T-helper 2 cell (primary cell): ENCODE results near the gene NFAM1.

Source experiments
- DNase-seq, 5 experiments: peaks; one replicate each; pipeline versions ENCODE4 v3.0.0 to v3.0.0-alpha.2; 2012 to 2022
- total RNA-seq, 2 donors: gene quantifications; one replicate each; lab custom pipeline; 2026; lab: John Stamatoyannopoulos, UW

The NFAM1 gene, protein sequence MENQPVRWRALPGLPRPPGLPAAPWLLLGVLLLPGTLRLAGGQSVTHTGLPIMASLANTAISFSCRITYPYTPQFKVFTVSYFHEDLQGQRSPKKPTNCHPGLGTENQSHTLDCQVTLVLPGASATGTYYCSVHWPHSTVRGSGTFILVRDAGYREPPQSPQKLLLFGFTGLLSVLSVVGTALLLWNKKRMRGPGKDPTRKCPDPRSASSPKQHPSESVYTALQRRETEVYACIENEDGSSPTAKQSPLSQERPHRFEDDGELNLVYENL
- 0.07 to 0.62 reads per million in 2 donors for total RNA-seq

DNA sequence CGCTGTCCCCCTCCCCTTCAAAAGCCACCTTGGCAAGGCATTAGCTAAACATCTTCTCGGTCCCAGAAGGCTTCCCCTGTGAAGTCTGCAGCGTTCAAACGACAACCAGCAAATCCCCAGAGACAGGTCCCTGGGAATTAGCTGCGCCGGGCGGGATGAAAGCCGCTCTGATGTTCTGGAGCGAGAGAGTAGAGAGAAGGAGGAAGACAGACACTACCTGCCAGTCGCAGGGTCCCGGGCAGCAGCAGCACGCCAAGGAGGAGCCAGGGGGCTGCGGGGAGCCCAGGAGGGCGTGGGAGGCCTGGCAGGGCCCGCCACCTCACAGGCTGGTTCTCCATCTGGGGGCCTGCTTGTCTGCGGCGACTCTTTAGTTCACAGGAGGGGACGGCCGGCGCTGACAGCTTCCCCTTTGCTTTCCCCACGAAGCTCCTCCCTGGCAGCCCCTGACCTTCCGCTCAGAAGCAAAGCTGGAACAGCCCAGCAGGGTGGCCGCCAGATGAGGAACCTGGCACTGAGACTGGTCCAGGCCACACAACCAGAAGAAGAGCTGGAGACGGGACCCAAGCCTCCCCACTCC, at the start of gene NFAM1:
TSS of gene NFAM1 (minus strand) at position 384 of the 577 bp plus-strand sequence. CDS start at position 338, 46 bp downstream.
- no peak for DNase-seq

DNA sequence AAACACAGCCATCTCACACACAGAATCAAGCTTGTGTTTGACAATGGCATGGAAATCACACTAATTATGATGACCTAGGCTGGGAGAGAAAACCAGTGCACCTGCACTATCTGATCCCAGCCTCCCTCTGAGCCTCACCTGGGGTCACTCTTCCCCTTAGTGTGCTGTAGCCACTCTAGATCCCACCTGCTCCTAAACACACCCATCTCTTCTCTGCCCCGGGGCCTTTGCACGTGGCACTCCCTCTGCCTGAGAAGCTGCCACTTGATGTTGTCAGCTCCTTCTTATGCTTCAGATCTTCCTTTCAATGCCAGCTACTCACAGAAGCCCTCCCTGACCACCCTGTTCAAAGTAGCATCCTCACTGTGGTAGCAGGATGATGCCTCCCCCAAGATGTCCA, 42.9 kb upstream of the NFAM1 start:
- no peak for DNase-seq

DNA sequence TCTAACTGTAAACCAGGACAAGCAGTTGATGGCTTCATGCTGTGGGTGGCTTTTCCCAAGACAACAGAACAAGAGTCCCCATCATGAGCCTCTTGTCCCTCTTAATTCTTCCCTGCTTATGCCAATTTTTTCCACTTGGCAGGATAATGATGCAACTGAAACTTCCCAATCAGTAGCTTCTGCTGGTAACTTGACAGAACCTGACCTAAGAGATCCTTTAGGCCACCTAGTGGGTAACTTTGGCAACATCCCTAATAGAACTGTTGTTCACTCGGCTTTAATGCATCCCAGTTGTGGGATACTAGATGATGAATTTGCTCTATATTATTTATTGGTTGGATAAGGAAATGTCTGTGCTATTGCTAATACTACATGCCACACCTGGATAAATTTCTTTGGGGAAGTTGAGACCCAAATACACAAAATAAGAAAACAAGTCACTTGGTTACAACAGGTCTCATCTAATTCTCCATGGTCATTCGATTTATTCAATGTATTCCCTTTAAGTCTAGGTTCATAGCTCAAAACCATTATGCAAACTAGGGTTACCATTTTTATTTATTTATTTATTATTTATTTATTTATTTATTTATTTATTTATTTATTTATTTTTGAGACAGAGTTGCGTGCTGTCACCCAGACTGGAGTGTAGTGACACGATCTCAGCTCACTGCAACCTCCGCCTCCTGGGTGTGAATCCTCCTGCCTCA, 41.4 kb upstream of the NFAM1 start:
- DNase-seq, result peak in 1 of 5 experiments; percentile 37

DNA sequence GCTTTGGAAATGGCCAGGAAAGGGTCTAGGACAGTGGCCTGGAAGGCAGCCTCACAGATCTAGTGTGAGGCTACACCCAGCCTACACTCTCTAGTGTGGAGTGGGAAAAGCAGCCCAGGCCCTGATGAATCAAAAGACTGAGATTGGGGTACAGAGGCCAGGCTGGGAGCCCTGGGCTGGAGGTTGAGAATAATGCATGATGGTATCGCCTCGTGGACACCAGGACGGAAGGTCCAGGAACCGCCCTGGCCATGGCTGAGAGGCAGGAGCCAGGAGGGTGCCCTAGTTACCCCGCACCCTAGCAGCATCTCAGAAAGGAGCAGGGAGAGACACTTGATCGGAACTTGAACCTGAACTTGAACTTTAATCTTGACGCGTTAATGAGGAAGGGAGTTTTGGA, 40.5 kb upstream of the NFAM1 start:
- DNase-seq, result no peak

DNA sequence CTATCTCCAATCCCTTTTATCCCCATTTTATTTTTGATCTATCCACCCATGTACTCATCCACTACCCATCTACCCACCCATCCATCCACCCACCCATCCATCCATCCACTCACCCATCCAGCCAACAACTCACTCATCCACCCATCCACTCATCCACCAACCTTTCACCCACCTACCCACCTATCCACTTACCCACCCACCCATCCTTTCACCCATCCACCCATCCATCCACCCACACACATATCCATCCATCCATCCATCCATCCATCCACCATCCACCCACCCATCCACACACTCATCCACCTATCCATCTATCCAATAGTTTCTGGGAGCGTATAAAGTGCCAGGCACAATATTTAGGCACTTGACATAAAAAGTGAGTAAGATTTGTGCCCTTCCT, 39.2 kb upstream of the NFAM1 start:
- no peak for DNase-seq

DNA sequence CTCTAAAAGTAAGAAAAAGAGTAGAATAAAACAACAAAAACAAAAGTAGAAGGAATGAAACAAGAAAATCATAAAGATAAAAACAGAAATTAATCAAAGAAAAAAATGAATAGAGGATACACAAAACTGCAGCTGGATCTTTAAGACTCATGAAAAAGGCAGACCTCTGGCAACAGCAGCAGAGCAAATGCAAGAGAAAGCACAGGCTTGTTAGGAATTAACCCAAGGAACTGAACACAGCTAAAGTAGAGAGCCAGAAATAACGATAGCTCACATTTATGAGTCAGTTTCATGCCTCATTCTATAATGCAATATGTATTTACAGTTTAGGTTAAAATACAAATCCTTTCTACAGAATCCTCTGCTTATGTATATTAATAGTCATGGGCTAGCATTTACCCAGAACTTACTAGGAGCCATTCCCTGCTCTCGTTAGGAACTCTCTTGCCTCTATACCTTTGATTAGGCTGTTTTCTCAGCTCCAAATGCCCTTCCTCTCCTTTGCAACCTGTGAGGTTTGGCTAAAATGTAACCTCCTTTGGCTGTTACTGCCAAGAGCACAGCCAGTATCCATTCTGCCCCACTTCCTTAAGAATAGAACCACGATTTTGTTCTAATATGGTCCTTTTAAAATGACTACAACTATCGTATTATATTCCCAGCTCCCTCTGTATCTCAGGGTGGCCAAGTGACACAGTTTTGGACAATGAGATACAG, 38.3 kb upstream of the NFAM1 start:
- no peak for DNase-seq

DNA sequence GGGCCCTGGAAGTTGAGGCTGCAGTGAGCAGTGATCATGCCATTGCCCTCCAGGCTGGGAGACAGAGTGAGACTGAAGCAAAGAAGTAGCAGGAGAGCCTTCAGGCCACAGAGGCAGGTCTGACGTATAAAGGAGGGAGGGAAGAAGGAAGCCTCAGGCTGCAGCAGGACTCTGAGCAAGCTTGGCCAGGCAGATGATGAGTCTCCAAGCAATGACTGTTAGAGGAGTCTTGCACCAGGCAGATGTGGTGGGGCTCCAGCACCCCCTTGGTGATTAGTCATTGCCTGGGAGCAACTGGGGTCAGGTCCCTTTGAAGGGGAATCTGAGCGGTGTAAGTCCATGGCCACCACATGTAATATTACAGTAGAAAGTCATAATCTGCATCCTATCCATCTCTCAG, 36.6 kb upstream of the NFAM1 start:
- DNase-seq, result no peak

DNA sequence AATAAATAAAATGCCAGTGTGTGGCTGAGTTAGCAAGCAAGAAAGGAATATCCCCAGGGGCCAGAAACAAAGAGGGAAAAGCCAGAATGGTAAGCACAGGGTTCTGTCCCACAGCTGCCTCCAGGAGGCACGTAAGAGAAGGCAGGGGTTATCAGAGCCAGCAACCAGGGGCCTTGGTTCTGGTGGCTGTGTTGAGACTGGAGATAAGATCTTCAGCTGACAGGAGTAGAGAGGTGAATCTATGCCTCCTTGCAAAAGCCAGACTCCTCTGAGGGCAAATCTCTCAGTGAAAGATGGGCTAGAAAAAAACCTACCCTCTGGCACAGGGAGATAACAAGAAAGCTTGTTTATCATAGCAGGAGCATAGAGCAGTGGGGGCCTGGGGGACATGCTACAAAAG, 29.8 kb upstream of the NFAM1 start:
- peak in 1 of 5 experiments; percentile 30 for DNase-seq

DNA sequence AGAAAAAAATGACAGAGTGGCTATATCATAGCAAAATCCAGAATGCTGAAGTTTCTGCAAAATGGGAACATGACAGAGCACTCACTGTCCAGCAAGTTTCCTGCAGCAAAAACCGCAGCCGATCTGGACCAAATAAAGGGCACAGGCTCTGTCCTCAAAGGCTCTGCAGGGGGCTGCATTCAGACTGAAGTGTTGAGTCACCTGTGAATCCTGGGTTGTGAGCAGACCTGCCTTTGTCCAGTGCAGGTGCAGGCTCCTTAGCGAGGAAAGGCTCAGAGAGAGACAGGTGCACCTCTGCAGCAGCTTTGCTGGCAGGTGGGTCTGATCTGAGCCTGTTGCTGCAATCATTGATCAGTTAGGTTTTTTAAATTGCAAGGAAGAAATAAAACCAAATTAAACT, 29.3 kb upstream of the NFAM1 start:
- no peak for DNase-seq

DNA sequence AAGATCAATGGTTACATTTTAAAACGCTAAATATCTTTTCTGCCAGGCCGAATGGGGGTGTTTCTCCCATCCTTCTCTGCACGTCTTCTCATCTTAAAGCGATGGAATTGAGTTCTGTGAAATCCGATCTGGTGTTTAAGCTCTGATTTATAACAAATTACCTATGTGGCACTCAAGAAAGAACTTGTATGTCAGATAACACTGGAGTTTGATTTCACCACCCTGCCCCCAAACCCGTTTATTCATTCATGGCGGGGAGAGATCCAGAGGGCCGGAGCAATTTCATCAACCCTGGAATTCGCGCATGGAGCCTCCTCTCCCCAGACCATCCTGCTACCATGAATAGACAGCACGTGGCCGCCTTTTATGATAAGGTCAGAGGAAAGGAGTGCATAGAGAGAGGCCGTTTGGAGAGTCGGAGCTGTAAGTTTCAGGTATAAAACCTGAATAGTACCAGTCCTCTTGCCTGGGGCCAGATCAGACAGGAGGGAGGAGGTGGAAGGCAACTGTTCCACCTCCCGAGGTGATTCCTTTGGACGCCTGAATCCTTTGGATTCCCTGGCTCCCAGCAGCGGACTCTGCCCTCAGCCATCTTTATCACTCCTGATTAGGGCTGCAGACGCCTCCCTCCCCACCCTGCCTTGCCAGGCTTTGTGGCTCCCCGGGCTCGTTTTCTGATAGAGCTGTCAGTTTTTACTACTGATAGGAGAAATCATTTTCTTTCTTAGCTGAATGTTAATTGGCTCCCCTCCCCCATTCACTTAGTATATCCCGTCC, 27.3 kb upstream of the NFAM1 start:
- no peak for DNase-seq

DNA sequence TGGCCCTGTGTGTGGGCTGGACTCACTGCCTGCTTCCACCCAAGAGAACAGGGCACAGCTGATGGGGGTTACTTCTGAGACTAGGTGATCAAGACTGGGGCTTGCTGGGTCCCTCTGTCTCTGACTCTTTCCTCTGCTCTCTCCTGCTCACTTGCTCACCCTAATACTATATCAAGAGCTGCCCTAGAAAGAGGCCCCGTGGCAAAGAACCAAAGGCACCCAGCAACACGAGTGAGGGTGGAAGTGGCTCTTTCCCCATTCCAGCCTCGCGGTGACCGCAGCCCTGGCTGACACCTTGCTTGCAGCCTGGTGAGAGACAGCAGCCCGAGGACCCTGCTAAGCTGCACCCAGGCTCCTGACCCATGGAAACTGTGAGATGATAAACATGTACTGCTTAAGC, 20.7 kb upstream of the NFAM1 start:
- DNase-seq, result no peak

DNA sequence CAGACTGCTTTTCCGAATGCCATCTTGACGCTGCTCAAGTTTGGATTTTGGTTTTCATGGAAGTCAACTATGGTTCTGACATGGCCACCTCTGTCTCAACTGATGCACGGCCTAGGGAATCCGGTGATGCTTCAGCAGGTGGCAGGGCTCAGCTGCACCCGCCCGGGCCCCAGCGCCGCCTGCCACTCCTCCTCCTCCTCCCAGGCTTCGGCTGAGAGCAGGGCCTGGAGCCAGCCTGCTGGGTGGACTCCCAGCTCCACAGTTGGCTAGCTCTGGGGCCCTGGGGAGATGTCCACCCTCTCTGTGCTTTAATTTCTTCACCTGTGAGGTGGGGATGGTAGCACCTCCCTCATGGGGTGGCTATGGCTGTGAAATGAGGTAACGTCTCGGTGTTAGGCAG, 20.3 kb upstream of the NFAM1 start:
- DNase-seq, result no peak

DNA sequence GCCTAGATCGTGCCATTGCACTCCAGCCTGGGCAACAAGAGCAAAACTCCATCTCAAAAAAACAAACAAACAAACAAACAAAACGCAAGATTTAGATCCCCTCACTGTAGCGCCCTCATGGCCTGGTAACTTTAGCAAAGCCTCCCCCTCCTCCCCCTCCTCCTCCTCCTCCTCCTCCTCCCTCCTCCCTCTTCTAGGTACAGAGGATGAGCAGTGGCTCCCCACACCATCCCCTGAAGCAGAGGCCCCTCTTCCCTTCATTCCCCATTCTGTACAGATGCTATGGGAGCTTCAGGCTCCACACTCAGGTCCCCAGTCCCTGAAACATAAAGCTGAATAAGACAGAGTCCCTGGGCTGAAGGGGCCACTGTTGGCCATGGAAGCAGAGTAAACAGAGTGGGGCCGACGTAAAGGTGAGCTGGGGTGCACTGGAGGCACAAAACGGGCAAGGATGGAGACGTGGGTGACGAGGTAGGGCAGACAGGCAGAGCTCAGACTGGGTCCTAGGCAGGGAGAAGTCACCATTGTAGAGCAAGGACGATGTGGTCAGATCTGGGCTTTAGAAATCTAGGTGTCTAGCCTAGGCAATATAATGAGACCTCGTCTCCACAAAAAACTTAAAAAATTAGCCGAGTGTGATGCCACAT, 19.4 kb upstream of the NFAM1 start:
- DNase-seq, result no peak

DNA sequence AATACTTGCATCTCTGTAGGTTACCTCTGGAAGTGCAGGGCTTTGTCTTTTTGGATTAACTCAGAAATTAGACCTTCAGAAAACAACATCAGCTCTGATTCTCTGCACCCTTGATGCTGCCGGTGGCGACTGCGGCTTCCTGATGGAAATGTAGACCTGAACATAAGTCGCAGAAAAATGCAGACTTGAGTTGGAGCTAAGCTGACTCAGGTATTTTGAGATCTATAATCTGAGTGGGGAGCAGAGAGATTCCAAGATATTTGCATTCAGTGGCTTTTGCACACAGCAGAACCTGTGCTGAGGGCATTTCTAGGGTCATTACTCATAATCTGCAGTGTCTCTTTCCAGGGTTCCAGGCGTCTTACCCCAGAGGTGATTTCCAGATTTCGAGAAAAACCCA, 18.7 kb upstream of the NFAM1 start:
- no peak for DNase-seq

DNA sequence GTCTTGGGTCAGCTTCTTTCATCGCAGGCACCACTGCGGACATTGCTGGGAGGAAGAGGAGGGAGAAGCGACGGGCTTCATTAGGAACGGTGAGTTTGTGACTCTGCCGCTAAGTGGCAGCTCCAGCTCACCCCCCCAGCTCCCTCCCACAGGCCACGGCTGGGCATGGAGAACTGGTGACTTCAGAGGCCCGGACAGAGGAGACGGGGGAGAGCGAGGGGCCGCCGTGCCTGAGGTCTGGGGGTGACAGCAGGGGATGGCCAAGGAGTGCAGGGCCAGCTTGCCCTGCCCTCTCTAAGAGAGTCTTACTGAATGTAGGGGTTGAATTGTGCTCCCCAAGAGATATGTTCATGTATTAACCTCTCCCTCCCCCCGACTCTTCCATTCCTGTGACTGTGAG, 13.9 kb upstream of the NFAM1 start:
- DNase-seq, result no peak

DNA sequence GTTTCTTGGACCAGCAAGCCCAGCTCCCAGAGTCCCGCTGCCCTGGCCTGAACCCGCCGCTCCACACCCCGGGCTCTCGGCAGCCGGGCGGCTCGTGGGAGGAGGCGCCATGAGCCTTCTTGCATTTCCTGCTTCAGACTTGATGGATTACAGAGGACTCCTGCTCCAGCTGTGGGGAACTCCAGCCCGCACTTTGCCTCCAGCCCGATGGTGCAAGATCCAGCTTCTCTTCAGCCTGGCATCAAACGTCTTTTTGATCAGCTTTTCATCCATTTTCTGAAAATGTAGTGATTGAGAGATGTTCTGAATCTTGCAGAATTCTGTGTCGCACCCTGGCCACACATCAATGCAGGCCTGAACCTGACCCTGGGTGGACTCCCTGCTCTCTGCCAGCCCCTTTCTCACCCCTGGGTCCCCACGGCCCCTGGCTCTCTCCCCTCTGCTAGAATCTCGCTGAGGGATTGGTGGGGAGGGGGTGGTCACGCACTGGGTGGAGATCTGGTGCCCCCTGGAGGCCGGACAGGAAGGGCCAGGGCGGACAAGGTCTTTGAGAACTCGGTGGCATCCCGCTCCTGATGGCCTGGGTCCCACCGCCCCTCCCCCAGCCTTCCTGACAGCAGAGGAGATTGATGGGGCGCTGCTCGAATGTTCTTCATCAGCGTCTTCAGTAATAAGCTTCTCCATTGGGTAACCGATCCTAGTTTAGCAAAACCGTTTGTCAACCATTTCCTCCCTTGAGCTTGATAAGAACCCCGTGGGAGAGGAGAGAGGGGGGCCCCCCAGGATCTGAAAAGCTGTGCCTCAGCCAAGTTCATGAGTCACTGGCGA, 12.1 kb upstream of the NFAM1 start:
- peak; percentile 54 to 87 (median 71) for DNase-seq

DNA sequence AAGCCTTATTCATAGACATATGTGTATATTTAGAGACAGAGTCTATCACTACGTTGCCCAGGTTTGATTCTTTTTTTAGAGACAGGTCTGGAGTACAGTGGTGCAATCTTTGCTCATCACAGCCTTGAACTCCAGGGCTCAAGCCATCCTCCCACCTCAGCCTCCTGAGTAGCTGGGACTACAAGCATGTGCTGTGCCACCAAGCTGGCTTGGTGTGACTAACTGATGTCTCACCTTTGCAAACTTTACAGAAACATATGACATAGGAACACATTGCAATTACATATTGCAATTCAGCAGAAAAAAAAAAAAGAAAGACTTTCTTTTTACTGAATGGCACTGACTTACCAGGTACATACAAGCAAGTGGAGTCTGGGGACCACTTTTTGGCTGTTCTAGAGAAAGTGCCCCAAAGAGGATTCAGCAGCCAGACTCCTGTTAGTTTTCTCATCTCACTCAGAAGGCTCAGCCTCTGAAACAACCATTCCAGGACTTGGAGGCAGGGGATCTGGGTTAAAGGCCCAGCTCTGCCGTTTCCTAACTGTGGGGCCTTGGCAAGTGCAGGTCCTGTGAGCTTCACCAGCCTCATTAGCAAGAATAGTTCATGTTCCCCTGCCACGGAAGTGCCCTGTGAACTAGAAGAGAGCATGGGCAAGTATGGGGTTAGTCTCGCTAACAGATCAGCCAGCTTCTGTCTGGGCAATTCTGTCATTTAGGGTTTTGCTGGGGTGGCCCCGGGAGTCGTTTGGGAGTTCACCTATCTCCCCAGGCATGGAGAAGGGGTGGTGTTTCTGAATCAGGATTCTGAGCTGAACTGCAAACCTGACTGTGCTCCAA, 11.3 kb upstream of the NFAM1 start:
- DNase-seq, result no peak

DNA sequence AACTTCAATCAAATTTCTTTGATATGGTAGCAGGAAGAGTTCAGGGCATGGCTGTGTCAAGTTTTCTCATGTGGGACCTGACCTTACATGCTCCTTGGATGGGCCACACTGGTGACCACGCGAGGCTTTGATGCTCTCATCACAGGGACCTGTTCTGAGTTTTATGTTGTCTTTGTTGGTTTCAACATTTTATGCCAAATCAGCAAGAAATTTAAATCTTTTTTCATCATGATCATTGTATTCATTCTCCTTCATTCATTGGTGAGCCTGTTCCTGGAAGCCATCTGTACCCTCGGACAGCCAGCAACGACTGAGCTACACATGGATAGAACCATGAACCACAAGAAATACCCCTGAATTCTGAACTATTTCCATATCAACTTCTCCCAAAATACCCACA, 10.5 kb upstream of the NFAM1 start:
- no peak for DNase-seq

DNA sequence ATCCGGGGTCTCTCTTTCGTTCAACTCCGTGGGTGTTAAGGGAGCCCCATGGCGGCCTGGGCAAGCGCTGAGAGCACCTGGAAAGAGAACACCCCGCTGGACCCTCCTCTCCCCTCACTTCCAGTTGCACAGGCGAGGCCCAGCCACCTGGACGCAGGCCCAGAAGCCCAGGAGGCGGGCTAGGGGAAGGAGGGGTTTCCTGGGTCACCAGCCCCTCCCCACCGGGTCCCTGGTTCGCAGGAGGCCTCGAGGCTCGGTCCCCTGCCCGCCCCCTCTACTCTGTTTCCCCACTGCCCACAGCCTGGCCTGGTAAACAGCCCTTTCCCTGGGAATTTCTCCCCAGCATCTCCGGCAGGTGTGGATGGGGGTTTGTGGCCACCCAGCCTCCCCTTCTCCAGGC, 8.5 kb upstream of the NFAM1 start:
- DNase-seq, result no peak
